Kidney glomerular epithelial cell (primary cell): ENCODE measurements around the gene SLC4A11.

Experiments used
- DNase-seq: peaks from one replicate; lab custom pipeline; 2025; lab: John Stamatoyannopoulos, UW

Gene SLC4A11

GRCh38 chr20:3246682-3247081 lies 7.7 kb upstream of the SLC4A11 start:
- no peak for DNase-seq

- DNase-seq: no peak
These were observed 6.7 kb upstream of the SLC4A11 start for GRCh38 chr20:3245711-3246110.

- no peak for DNase-seq
These were observed 6.2 kb upstream of the SLC4A11 start for GRCh38 chr20:3245156-3245555.

- no peak for DNase-seq
These were observed 5.6 kb upstream of the SLC4A11 start for GRCh38 chr20:3244613-3245012.

- no peak for DNase-seq
These were observed 4.8 kb upstream of the SLC4A11 start for GRCh38 chr20:3243718-3244358.

- DNase-seq: no peak
These were observed 3.2 kb upstream of the SLC4A11 start for GRCh38 chr20:3242172-3242692.

- no peak for DNase-seq
These were observed 1.9 kb upstream of the SLC4A11 start for GRCh38 chr20:3240776-3241363.

- no peak for DNase-seq
These were observed 1.1 kb upstream of the SLC4A11 start for GRCh38 chr20:3239867-3240775.

- no peak for DNase-seq
These were observed 369 bp downstream of the SLC4A11 start for GRCh38 chr20:3238616-3239025.

- no peak for DNase-seq
These were observed 903 bp downstream of the SLC4A11 start for GRCh38 chr20:3237958-3238615.

- DNase-seq: no peak
These were observed 1.7 kb downstream of the SLC4A11 start for GRCh38 chr20:3237011-3237957.

- DNase-seq: peak; percentile 13
These were observed 3.2 kb downstream of the SLC4A11 start for GRCh38 chr20:3235666-3236324.

GRCh38 chr20:3233991-3234498 lies 4.9 kb downstream of the SLC4A11 start:
- no peak for DNase-seq

- no peak for DNase-seq
These were observed 5.6 kb downstream of the SLC4A11 start for GRCh38 chr20:3233131-3233990.

- DNase-seq: no peak
These were observed 7.0 kb downstream of the SLC4A11 start for GRCh38 chr20:3231889-3232588.

- DNase-seq: no peak
These were observed 7.9 kb downstream of the SLC4A11 start for GRCh38 chr20:3231116-3231515.

GRCh38 chr20:3229798-3230197 lies 9.2 kb downstream of the SLC4A11 start:
- DNase-seq: no peak

GRCh38 chr20:3229158-3229557 lies 9.8 kb downstream of the SLC4A11 start:
- no peak for DNase-seq

GRCh38 chr20:3228750-3229032 lies 10.3 kb downstream of the SLC4A11 start:
- no peak for DNase-seq
